Cerebellar nuclear complex (tissue), 1 donor: ENCODE results near the gene SEMA4D.

ENCODE experiments used
- DNase-seq, 2 experiments: peaks; one replicate each; lab custom pipeline; 2025; lab: John Stamatoyannopoulos, UW

SEMA4D gene

GRCh38 chr9:89313842-89314241, 184.1 kb downstream of the SEMA4D start:
- DNase-seq = no peak

- no peak for DNase-seq
These were observed 185.7 kb downstream of the SEMA4D start for GRCh38 chr9:89312222-89312571.

DNA sequence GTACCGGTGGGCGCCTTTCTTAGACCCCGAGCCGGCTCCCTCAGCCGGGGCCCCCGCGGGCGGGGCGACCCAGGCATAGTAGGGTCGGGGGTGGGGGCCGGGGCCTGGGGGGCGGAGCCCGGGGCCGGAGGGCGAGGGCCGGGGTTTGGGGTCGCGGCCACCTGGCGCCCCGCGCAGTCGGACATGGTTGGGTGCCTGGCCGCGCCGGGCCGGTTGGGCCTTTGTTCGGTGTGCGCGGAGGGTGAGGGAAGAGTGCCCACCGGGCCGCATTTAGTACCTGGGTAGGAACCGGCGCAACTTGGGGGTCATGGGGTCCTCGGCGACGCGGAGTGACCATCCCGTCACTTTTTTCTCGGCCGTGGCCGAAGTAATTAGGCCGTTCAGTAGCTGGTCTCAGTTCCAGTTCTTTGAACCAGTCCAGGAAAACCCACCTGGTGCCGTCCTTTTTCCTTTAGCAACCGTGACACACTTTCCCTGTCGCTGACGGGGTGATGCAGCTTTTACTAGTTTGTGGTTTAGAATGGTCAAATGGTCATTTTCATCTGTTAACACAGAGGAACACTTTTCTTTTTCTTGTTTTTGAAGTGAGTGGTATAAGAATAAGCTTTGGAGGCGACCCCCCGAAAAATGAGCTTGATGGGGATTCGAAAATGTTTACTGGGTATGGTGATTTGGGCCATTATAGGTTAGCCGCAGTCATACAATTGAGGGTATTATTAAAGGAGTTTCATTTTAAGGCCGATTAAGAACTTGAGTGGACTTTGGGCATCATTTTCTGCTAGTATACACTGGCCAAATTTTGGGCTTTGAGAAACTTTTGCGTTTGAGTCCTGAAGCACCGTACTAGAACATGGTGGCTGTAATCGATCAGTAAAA, 186.3 kb downstream of the SEMA4D start:
- DNase-seq = no peak
